Erythroblast (primary cell): ENCODE measurements around the gene FAM135A.

Experiments used
- GATA1 ChIP-seq: IDR thresholded peaks from 2 replicates; pipeline ENCODE4 v1.6.1; 2011; ENCODE audit warnings: low read depth, mild to moderate bottlenecking, control low read depth, low read length, moderate library complexity
- POLR2A ChIP-seq: IDR thresholded peaks from 2 replicates; pipeline ENCODE4 v1.6.1; 2011; ENCODE audit warnings: mild to moderate bottlenecking, low read length

GRCh38 chr6:70552974-70553373 lies 139.7 kb downstream of the FAM135A start:
- TF ChIP-seq POLR2A = no peak
- TF ChIP-seq GATA1 = no peak
